ENCODE results near the gene B4GAT1.

DNA sequence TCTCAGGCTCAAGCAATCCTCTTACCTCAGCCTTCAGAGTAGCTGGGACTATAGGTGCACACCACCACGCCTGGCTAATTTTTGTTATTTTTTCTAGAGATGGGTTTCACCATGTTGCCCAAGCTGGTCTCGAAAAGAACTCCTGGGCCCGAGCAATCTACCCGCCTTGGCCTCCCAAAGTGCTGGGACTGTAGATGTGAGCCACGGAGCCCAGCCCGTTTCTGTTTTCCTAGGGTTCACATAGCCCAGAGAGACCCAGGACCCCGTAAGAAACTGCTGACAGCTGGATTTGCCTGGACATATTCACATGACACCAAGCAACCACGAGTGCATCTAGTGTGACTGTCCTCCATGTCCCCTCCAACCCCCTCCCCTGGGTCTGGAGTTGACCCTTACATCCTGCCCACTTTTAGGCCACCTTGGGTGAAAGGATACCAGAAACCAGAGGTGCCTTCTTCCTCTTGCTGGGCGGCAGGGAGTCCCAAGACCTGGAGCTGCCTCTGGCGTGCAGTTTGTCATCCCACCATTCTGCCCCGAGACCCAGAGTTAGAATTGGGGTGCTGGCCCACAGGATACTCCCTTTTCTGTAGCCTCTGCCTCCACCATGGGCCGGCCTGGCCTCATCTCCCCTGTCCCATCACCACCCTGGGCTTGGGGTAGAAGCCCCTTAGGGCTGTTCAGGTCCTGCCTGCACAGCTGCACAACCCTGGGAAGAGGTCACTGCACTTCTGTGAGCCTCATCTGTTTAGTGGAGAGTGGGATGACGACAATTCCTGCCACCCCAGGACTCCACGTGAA lies 7.5 kb downstream of the B4GAT1 start:
- TF ChIP-seq, protein P1, sequence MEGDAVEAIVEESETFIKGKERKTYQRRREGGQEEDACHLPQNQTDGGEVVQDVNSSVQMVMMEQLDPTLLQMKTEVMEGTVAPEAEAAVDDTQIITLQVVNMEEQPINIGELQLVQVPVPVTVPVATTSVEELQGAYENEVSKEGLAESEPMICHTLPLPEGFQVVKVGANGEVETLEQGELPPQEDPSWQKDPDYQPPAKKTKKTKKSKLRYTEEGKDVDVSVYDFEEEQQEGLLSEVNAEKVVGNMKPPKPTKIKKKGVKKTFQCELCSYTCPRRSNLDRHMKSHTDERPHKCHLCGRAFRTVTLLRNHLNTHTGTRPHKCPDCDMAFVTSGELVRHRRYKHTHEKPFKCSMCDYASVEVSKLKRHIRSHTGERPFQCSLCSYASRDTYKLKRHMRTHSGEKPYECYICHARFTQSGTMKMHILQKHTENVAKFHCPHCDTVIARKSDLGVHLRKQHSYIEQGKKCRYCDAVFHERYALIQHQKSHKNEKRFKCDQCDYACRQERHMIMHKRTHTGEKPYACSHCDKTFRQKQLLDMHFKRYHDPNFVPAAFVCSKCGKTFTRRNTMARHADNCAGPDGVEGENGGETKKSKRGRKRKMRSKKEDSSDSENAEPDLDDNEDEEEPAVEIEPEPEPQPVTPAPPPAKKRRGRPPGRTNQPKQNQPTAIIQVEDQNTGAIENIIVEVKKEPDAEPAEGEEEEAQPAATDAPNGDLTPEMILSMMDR (IDR thresholded peaks at IDR 0.05; ENCODE audit: low read length), result no peak
- no peak for TF ChIP-seq EZH2 (optimal IDR thresholded peaks at IDR 0.05; ENCODE audit: low read depth, low read length)
- TF ChIP-seq EZH2phosphoT487 (IDR thresholded peaks at IDR 0.05; ENCODE audit: low read length), result no peak

Data from MM.1S (cell line).